GM23338 (cell line): ENCODE measurements around the gene PHF1. TPM values are rescaled to one million over a fixed set of nuclear protein-coding genes. Genes with fewer than 3 reads are reported as not detected.

ENCODE experiments used
- ATAC-seq: fragments of 200-7000 bp; cut with Tn5 transposase; 3 replicates; pipeline ENCODE4 v1.9.1; 2020
- DNase-seq: peaks from one replicate; pipeline ENCODE4 v3.0.0-alpha.2; 2015; ENCODE audit warnings: low spot score
- H2AFZ ChIP-seq: fragments of 200-600 bp; sonication (generic); 2 replicates; pipeline ENCODE4 v1.8.0; 2016; ENCODE audit warnings: antibody characterized with exemption, mild to moderate bottlenecking, moderate library complexity
- H3F3A ChIP-seq: fragments of 200-600 bp; sonication (generic); replicated peaks from 2 replicates; pipeline ENCODE4 v1.8.0; 2017; ENCODE audit warnings: antibody characterized with exemption, mixed run types, low read depth
- H3K27ac ChIP-seq: fragments of 200-600 bp; sonication (generic); 2 replicates; pipeline ENCODE4 v1.6.1; 2016; ENCODE audit warnings: low read depth
- H3K27me3 ChIP-seq: fragments of 200-600 bp; sonication (generic); 2 replicates; pipeline ENCODE4 v1.8.0; 2016; ENCODE audit warnings: mild to moderate bottlenecking, mixed run types, moderate library complexity; ENCODE audit not compliant: insufficient read depth
- H3K36me3 ChIP-seq: fragments of 200-600 bp; sonication (generic); 2 replicates; pipeline ENCODE4 v1.8.0; 2016; ENCODE audit warnings: mild to moderate bottlenecking; ENCODE audit not compliant: insufficient read depth
- H3K4me1 ChIP-seq: fragments of 200-600 bp; sonication (generic); 2 replicates; pipeline ENCODE4 v1.8.0; 2016; ENCODE audit warnings: mild to moderate bottlenecking, moderate library complexity; ENCODE audit not compliant: insufficient read depth
- H3K4me2 ChIP-seq: fragments of 200-600 bp; sonication (generic); 2 replicates; pipeline ENCODE4 v1.7.1; 2017; ENCODE audit warnings: mixed run types
- H3K4me3 ChIP-seq: fragments of 200-600 bp; sonication (generic); 2 replicates; pipeline ENCODE4 v1.6.1; 2016; ENCODE audit warnings: mixed run types
- H3K79me2 ChIP-seq: fragments of 200-600 bp; sonication (generic); replicated peaks from 2 replicates; pipeline ENCODE4 v1.8.0; 2017; ENCODE audit warnings: mild to moderate bottlenecking; ENCODE audit not compliant: insufficient read depth
- H3K9me2 ChIP-seq: fragments of 200-600 bp; sonication (generic); 2 replicates; pipeline ENCODE4 v1.8.0; 2017; ENCODE audit not compliant: insufficient read depth
- H4K20me1 ChIP-seq: fragments of 200-600 bp; sonication (generic); replicated peaks from 2 replicates; pipeline ENCODE4 v1.8.0; 2017; ENCODE audit warnings: mild to moderate bottlenecking; ENCODE audit not compliant: insufficient read depth
- H3K27ac Mint-ChIP-seq: 2 replicates; pipeline ENCODE4 v1.8.0; 2020; ENCODE audit warnings: inconsistent platforms, mild to moderate bottlenecking, moderate library complexity, mixed read lengths
- H3K27me3 Mint-ChIP-seq: 3 replicates; pipeline ENCODE4 v1.8.0; 2022; ENCODE audit warnings: low read depth, mild to moderate bottlenecking, moderate library complexity, mixed read lengths, inconsistent platforms; ENCODE audit not compliant: insufficient read depth, poor library complexity
- H3K36me3 Mint-ChIP-seq: 3 replicates; pipeline ENCODE4 v1.8.0; 2021; ENCODE audit warnings: low read depth, mild to moderate bottlenecking, inconsistent platforms, moderate library complexity, mixed read lengths
- H3K4me1 Mint-ChIP-seq: 3 replicates; pipeline ENCODE4 v1.8.0; 2020; ENCODE audit warnings: mild to moderate bottlenecking, inconsistent platforms, mixed read lengths
- H3K4me3 Mint-ChIP-seq: 3 replicates; pipeline ENCODE4 v1.8.0; 2021; ENCODE audit warnings: moderate library complexity, mild to moderate bottlenecking, inconsistent platforms, mixed read lengths
- H3K9me3 Mint-ChIP-seq: 3 replicates; pipeline ENCODE4 v1.8.0; 2020; ENCODE audit warnings: moderate library complexity, mild to moderate bottlenecking, inconsistent platforms, mixed read lengths
- CREB1 ChIP-seq: fragments of 250-450 bp; sonication (Bioruptor Pico); IDR thresholded peaks from 2 replicates; pipeline ENCODE4 v1.5.0; 2020; ENCODE audit warnings: low read depth, mild to moderate bottlenecking, moderate library complexity
- CTCF ChIP-seq, 2 experiments: fragments of 200-600 bp in 1 of 2; sonication (generic) in 1 of 2; conservative IDR thresholded peaks; 2 replicates each; pipeline versions ENCODE4 v1.5.1 to v1.6.1; 2016 to 2017; ENCODE audit warnings: antibody characterized with exemption in 2 of 2, low read depth in 2 of 2, mild to moderate bottlenecking in 2 of 2, moderate library complexity in 1 of 2
- ETS1 ChIP-seq: IDR thresholded peaks from 2 replicates; pipeline ENCODE4 v1.6.1; 2016; ENCODE audit warnings: antibody characterized with exemption
- EZH2 ChIP-seq: fragments of 200-600 bp; sonication (generic); IDR thresholded peaks from one replicate; pipeline ENCODE4 v1.8.0; 2017; ENCODE audit warnings: antibody characterized with exemption, mild to moderate bottlenecking, low read depth; ENCODE audit not compliant: unreplicated experiment
- EZH2phosphoT487 ChIP-seq: fragments of 200-600 bp; sonication (generic); IDR thresholded peaks from one replicate; pipeline ENCODE4 v1.8.1; 2018; ENCODE audit warnings: antibody characterized with exemption; ENCODE audit not compliant: unreplicated experiment
- JUNB ChIP-seq: IDR thresholded peaks from one replicate; pipeline ENCODE4 v1.6.1; 2016; ENCODE audit warnings: antibody characterized with exemption; ENCODE audit not compliant: unreplicated experiment
- NANOG ChIP-seq: IDR thresholded peaks from 2 replicates; pipeline ENCODE4 v1.6.1; 2016; ENCODE audit warnings: antibody characterized with exemption, borderline replicate concordance
- POLR2AphosphoS5 ChIP-seq: IDR thresholded peaks from 2 replicates; pipeline ENCODE4 v1.6.1; 2016; ENCODE audit warnings: antibody characterized with exemption, low read depth
- REST ChIP-seq: IDR thresholded peaks from one replicate; pipeline ENCODE4 v1.6.1; 2018; ENCODE audit warnings: antibody characterized with exemption; ENCODE audit not compliant: unreplicated experiment
- STAT1 ChIP-seq: IDR thresholded peaks from one replicate; pipeline ENCODE4 v1.6.1; 2016; ENCODE audit warnings: antibody characterized with exemption; ENCODE audit not compliant: unreplicated experiment
- ZNF114 ChIP-seq: fragments of 250-450 bp; sonication (Bioruptor Pico); IDR thresholded peaks from 2 replicates; pipeline ENCODE4 v1.5.0; 2020; ENCODE audit warnings: mild to moderate bottlenecking, moderate library complexity
- ZNF331 ChIP-seq: fragments of 250-450 bp; sonication (Bioruptor Pico); IDR thresholded peaks from 2 replicates; pipeline ENCODE4 v1.5.0; 2020; ENCODE audit warnings: low read depth, mild to moderate bottlenecking, moderate library complexity
- ZNF462 ChIP-seq: fragments of 250-450 bp; sonication (Bioruptor Pico); IDR thresholded peaks from 2 replicates; pipeline ENCODE4 v1.5.0; 2020; ENCODE audit warnings: mild to moderate bottlenecking, moderate library complexity
- polyA plus RNA-seq: library from polyadenylated mRNA; unstranded; fragments of >200 nt; fragmentation: Nextera tagmentation; extraction: Ambion mirVana; gene quantifications from 2 replicates; pipeline ENCODE4 v1.2.1, GENCODE V29; 2016
- total RNA-seq: library from RNA; depleted of rRNA; stranded (reverse); fragments of >200 nt; shearing (Covaris generic); gene quantifications from 2 replicates; pipeline ENCODE4 v1.2.3, GENCODE V29; 2014

PHF1 gene
- total and polyA plus RNA-seq, 2 experiments from 2014 or later = 29.4 to 46.7 TPM

- H3K79me2 ChIP-seq = peaks cover 41% of the 10 kb centered on the region
- H3K4me1 Mint-ChIP-seq = peaks cover 55% of the 10 kb centered on the region
These were observed 1.6 kb downstream of the PHF1 start for GRCh38 chr6:33412140-33413009.

More at GRCh38 chr6:33412140-33413009, 1.6 kb downstream of the PHF1 start:
- no peak overlapping the region for H3K27ac Mint-ChIP-seq
- H2AFZ ChIP-seq = no peak overlapping the region
- H3K9me2 ChIP-seq = no peaks in the 10 kb centered on the region
- no peaks in the 10 kb centered on the region for H3K27me3 ChIP-seq
- H3K27ac ChIP-seq = no peak overlapping the region
- DNase-seq (no peak), ATAC-seq (no peak)
- no peak for TF ChIP-seq POLR2AphosphoS5
- no peak for TF ChIP-seq CREB1 (CRISPR knock-in tag)
- no peak for TF ChIP-seq EZH2
- no peak for TF ChIP-seq ETS1
- TF ChIP-seq ZNF114 (CRISPR knock-in tag) = no peak
- no peak for TF ChIP-seq STAT1
- no peak for TF ChIP-seq JUNB
- TF ChIP-seq REST = no peak
- TF ChIP-seq CTCF (conservative IDR thresholded peaks at IDR 0.05; ENCODE audit: low read depth in 2 of 2) = no peak
- no peak for TF ChIP-seq ZNF331 (CRISPR knock-in tag)
- no peak for TF ChIP-seq ZNF462 (CRISPR knock-in tag)
- TF ChIP-seq NANOG = no peak
- TF ChIP-seq EZH2phosphoT487 = no peak
- peaks cover 24% of the 10 kb centered on the region for H3F3A ChIP-seq
- peak overlapping the region; percentile 96; the same call in 1 of the 2 replicates for H3K4me2 ChIP-seq
- H3K9me3 Mint-ChIP-seq = no peaks in the 10 kb centered on the region
- peaks cover 20% of the 10 kb centered on the region; the same call in 1 of the 2 replicates for H3K36me3 ChIP-seq
- peak overlapping the region; percentile 77 for H3K4me3 Mint-ChIP-seq
- peaks cover 22% of the 10 kb centered on the region for H3K27me3 Mint-ChIP-seq
- H4K20me1 ChIP-seq = peaks cover 25% of the 10 kb centered on the region
- peaks cover 60% of the 10 kb centered on the region for H3K36me3 Mint-ChIP-seq
- H3K4me1 ChIP-seq = peaks cover 36% of the 10 kb centered on the region
- 0 out of 2 replicates have a peak overlapping the region, but pooled peaks have one; percentile 81 for H3K4me3 ChIP-seq
